PC-9 (cell line): ENCODE data around the gene PCID2. TPM values are rescaled to one million over a fixed set of nuclear protein-coding genes. Genes with fewer than 3 reads are reported as not detected.

Experiments
- BruUV-seq: library from RNA; stranded (reverse); fragments of 400-500 nt; replicated peaks from 2 replicates; lab custom pipeline; 2021; lab: Mats Ljungman, UMichigan
- CTCF ChIA-PET: fragments of 300-600 bp; sonication (Branson Sonifier 250); formaldehyde crosslinking; loops from one replicate; lab custom pipeline; 2022; ENCODE audit warnings: antibody characterized with exemption; lab: Charles Lee
- POLR2A ChIA-PET: fragments of 300-600 bp; sonication (Branson Sonifier 250); formaldehyde crosslinking; loops from one replicate; lab custom pipeline; 2022; ENCODE audit warnings: antibody characterized with exemption; ENCODE audit not compliant: unreplicated experiment; lab: Charles Lee
- DNase-seq, 2 experiments: peaks; one replicate each; pipeline versions ENCODE4 v3.0.0 to v3.0.0-alpha.2; 2015 to 2022; ENCODE audit warnings: mixed read lengths in 1 of 2
- H2AFZ ChIP-seq: fragments of 200-600 bp; sonication (generic); 2 replicates; pipeline ENCODE4 v1.8.1; 2017; ENCODE audit warnings: antibody characterized with exemption
- H3F3A ChIP-seq: fragments of 200-600 bp; sonication (generic); 2 replicates; pipeline ENCODE4 v1.8.1; 2017; ENCODE audit warnings: antibody characterized with exemption, mild to moderate bottlenecking, low read depth; ENCODE audit not compliant: insufficient read depth
- H3K27ac ChIP-seq: fragments of 200-600 bp; sonication (generic); 2 replicates; pipeline ENCODE4 v1.6.1; 2016; ENCODE audit warnings: mixed run types
- H3K27me3 ChIP-seq: fragments of 200-600 bp; sonication (generic); 2 replicates; pipeline ENCODE4 v1.6.1; 2016; ENCODE audit warnings: low read depth, mixed run types; ENCODE audit not compliant: insufficient read depth
- H3K36me3 ChIP-seq: fragments of 200-600 bp; sonication (generic); 2 replicates; pipeline ENCODE4 v1.6.1; 2016; ENCODE audit warnings: low read depth, mixed run types
- H3K4me1 ChIP-seq: fragments of 200-600 bp; sonication (generic); replicated peaks from 2 replicates; pipeline ENCODE4 v1.6.1; 2016; ENCODE audit warnings: mixed run types; ENCODE audit not compliant: insufficient read depth
- H3K4me2 ChIP-seq: fragments of 200-600 bp; sonication (generic); 2 replicates; pipeline ENCODE4 v1.6.1; 2017; ENCODE audit warnings: mixed run types
- H3K4me3 ChIP-seq: fragments of 200-600 bp; sonication (generic); 2 replicates; pipeline ENCODE4 v1.6.1; 2016; ENCODE audit warnings: mixed run types
- H3K79me2 ChIP-seq: fragments of 200-600 bp; sonication (generic); 2 replicates; pipeline ENCODE4 v1.6.1; 2017; ENCODE audit warnings: low read depth, mixed run types
- H3K9me2 ChIP-seq: fragments of 200-600 bp; sonication (generic); 2 replicates; pipeline ENCODE4 v1.8.1; 2017; ENCODE audit warnings: mild to moderate bottlenecking; ENCODE audit not compliant: insufficient read depth
- H3K9me3 ChIP-seq: fragments of 200-600 bp; sonication (generic); 2 replicates; pipeline ENCODE4 v1.8.1; 2016; ENCODE audit warnings: low read depth; ENCODE audit not compliant: insufficient read depth
- H4K20me1 ChIP-seq: fragments of 200-600 bp; sonication (generic); 2 replicates; pipeline ENCODE4 v1.8.1; 2017; ENCODE audit not compliant: insufficient read depth
- CTCF ChIP-seq: fragments of 200-600 bp; sonication (generic); conservative IDR thresholded peaks from 2 replicates; pipeline ENCODE4 v1.6.1; 2017; ENCODE audit warnings: mixed run types, antibody characterized with exemption, mild to moderate bottlenecking, moderate library complexity
- EZH2 ChIP-seq: fragments of 200-600 bp; sonication (generic); IDR thresholded peaks from 2 replicates; pipeline ENCODE4 v1.8.0; 2017; ENCODE audit warnings: antibody characterized with exemption, low read depth
- intact Hi-C: fragments of 100-400 bp; cut with micrococcal nuclease; formaldehyde crosslinking; loops from one replicate; pipeline ENCODE4 v1.10.0; 2022; ENCODE audit not compliant: unreplicated experiment
- total RNA-seq: library from RNA; stranded (reverse); gene quantifications from 2 replicates; pipeline ENCODE4 v1.2.3, GENCODE V29; 2021

Gene PCID2
- total RNA-seq, 1 experiment from 2014 or later, result 71.8 TPM

DNA sequence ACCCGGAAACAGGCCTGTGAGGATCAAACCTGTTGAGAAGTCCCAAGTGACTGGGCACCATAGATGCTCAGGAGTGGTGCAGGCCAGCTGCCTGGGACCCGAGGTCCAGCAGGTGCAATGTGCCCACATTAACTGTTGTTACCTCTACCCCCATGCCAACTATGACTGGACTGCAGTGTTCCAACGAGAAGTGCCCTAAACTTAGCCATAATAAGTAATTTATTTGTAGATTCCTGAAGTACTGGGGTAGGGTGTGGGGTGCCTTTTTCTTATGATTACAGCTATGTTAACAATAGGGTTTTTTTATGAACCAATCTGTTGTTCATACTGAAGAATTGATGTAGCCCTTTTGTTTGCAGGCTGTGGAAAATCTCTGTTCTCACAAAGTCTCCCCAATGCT lies 10.1 kb upstream of the PCID2 start:
- no TSS peak for BruUV-seq
- Histone ChIP-seq H3K27me3 (no peaks in the 10 kb centered on the region), H3K4me3 (no peak overlapping the region), H3K4me1 (peaks cover 32% of the 10 kb centered on the region), H3K9me3 (no peaks in the 10 kb centered on the region), H3K27ac (no peak overlapping the region), H3K79me2 (peaks cover 97% of the 10 kb centered on the region), H2AFZ (no peak overlapping the region), H3K36me3 (peaks cover 23% of the 10 kb centered on the region; the same call in 1 of the 2 replicates), H3K4me2 (no peak overlapping the region), H3F3A (peaks cover 27% of the 10 kb centered on the region; the same call in 1 of the 2 replicates), H3K9me2 (no peaks in the 10 kb centered on the region), H4K20me1 (peaks cover 66% of the 10 kb centered on the region)
- CTCF ChIA-PET, result no interaction called here
- TF ChIP-seq EZH2, result no peak
- no peak for TF ChIP-seq CTCF
- no peak for DNase-seq
- intact Hi-C loops, result loop anchor here (5.0 kb wide), 1 partner anchor 181 kb away; no protein-coding TSS in a partner anchor
- POLR2A ChIA-PET, result interaction anchor here (0.6 kb wide), 1 partner anchor 9 kb away, joined by 6 read pairs; the partner anchor contains the start of gene CUL4A

- peak overlapping the region; percentile 58 for H3K4me2 ChIP-seq
- no peaks in the 10 kb centered on the region for H3K9me3 ChIP-seq
- H3K27me3 ChIP-seq, result no peaks in the 10 kb centered on the region
- H3K4me3 ChIP-seq, result no peak overlapping the region; the same call in 1 of the 2 replicates
- DNase-seq, result peak; percentile 73 to 89
- CTCF ChIA-PET, result no interaction called here
- H3K79me2 ChIP-seq, result peaks cover 98% of the 10 kb centered on the region
- intact Hi-C loops, result loop anchor here (5.0 kb wide), 1 partner anchor 179 kb away; no protein-coding TSS in a partner anchor
- H3F3A ChIP-seq, result peaks cover 27% of the 10 kb centered on the region; the same call in 1 of the 2 replicates
- no TSS peak for BruUV-seq
- peaks cover 33% of the 10 kb centered on the region; the same call in 1 of the 2 replicates for H3K36me3 ChIP-seq
- peak overlapping the region; percentile 76 for H3K27ac ChIP-seq
- no peak; the same call in 1 of the 2 replicates for TF ChIP-seq CTCF
- TF ChIP-seq EZH2, result no peak
- peaks cover 41% of the 10 kb centered on the region for H3K4me1 ChIP-seq
- H3K9me2 ChIP-seq, result no peaks in the 10 kb centered on the region
- POLR2A ChIA-PET, result no interaction called here
- no peak overlapping the region for H2AFZ ChIP-seq
- H4K20me1 ChIP-seq, result peaks cover 66% of the 10 kb centered on the region
These were observed 8.0 kb upstream of the PCID2 start for GRCh38 chr13:113216254-113217048.

DNA sequence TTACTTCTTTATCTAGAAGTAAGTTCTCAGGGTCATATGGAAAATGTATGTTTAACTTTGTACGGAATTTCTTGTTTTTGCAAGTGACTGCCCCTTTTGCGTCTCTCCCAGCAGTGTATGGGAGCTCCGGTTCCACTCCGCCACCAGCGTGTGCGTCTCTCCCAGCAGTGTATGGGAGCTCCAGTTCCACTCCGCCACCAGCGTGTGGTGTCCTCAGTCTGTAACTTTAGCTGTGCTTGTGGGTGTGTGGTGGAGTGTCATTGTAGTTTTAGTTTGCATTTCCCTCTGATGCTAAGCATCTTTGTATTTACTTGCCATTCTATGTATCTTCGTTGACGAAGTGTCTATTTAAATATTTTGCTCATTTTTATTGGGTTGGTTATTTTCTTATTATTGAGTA lies 3.3 kb upstream of the PCID2 start:
- Histone ChIP-seq H3K4me1 (peaks cover 51% of the 10 kb centered on the region), H3K4me3 (no peak overlapping the region), H3K4me2 (peak overlapping the region; percentile 98; the same call in 1 of the 2 replicates), H3K27me3 (no peaks in the 10 kb centered on the region), H3K9me2 (no peaks in the 10 kb centered on the region), H4K20me1 (peaks cover 51% of the 10 kb centered on the region), H3F3A (peaks cover 29% of the 10 kb centered on the region), H3K36me3 (peaks cover 32% of the 10 kb centered on the region; the same call in 1 of the 2 replicates), H3K27ac (no peak overlapping the region), H2AFZ (no peak overlapping the region), H3K9me3 (no peaks in the 10 kb centered on the region), H3K79me2 (peaks cover 84% of the 10 kb centered on the region)
- no TSS peak for BruUV-seq
- CTCF ChIA-PET, result no interaction called here
- intact Hi-C loops, result no loop called here
- TF ChIP-seq EZH2, result no peak
- TF ChIP-seq CTCF, result no peak
- DNase-seq, result peak in 1 of 2 experiments; percentile 34
- POLR2A ChIA-PET, result no interaction called here
